ENCODE measurements around the gene TMCO1. TPM values are rescaled to one million over a fixed set of nuclear protein-coding genes. Genes with fewer than 3 reads are reported as not detected.

The TMCO1 gene
- total RNA-seq, 1 donor from 2014 or later = 80.6 TPM

- FAIRE-seq (no peak), DNase-seq (ENCODE audit: low read depth) (peak; percentile 69)
- TF ChIP-seq, protein P1, sequence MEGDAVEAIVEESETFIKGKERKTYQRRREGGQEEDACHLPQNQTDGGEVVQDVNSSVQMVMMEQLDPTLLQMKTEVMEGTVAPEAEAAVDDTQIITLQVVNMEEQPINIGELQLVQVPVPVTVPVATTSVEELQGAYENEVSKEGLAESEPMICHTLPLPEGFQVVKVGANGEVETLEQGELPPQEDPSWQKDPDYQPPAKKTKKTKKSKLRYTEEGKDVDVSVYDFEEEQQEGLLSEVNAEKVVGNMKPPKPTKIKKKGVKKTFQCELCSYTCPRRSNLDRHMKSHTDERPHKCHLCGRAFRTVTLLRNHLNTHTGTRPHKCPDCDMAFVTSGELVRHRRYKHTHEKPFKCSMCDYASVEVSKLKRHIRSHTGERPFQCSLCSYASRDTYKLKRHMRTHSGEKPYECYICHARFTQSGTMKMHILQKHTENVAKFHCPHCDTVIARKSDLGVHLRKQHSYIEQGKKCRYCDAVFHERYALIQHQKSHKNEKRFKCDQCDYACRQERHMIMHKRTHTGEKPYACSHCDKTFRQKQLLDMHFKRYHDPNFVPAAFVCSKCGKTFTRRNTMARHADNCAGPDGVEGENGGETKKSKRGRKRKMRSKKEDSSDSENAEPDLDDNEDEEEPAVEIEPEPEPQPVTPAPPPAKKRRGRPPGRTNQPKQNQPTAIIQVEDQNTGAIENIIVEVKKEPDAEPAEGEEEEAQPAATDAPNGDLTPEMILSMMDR (IDR thresholded peaks at IDR 0.05; ENCODE audit: insufficient read depth, low read length, severe bottlenecking) = peak; percentile 29
- Histone ChIP-seq H3K36me3 (ENCODE audit: control insufficient read depth, insufficient read depth, low read length) (no peaks in the 10 kb centered on the region), H3K4me3 (ENCODE audit: low read depth, low read length) (peak within 1 kb of the TSS; percentile 55), H3K27me3 (ENCODE audit: control insufficient read depth, insufficient read depth, low read length) (no peaks in the 10 kb centered on the region)
Observed at GRCh38 chr1:165697881-165698760, 70.5 kb downstream of the TMCO1 start, which contains the start of gene ALDH9A1. Gene ALDH9A1 (minus strand): TSS chr1:165698562. CDS start chr1:165698558, 4 bp downstream.

DNA sequence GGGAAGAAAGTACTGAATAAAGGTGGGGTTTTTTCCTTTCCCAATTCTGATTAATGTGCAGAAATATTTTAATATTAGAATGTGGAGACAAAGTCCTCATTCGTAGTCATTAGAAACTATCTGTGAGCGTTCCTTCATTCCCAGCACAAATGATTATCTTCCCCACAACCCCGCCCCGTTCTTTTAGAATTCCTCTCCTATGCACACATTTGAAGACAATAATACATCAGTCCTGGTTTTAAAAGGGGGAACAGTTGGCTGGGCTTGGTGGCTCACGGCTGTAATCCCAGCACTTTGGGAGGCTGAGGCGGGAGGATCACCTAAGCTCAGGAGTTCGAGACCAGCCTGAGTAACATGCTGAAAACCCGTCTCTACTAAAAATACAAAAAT is 71.2 kb downstream of the TMCO1 start:
- FAIRE-seq (no peak), DNase-seq (ENCODE audit: low read depth) (no peak)
- H3K36me3 ChIP-seq (ENCODE audit: control insufficient read depth, insufficient read depth, low read length) = no peaks in the 10 kb centered on the region
- H3K4me3 ChIP-seq (ENCODE audit: low read depth, low read length) = peak overlapping the region; percentile 55
- TF ChIP-seq, protein P1 (IDR thresholded peaks at IDR 0.05; ENCODE audit: insufficient read depth, low read length, severe bottlenecking) = no peak
- H3K27me3 ChIP-seq (ENCODE audit: control insufficient read depth, insufficient read depth, low read length) = no peaks in the 10 kb centered on the region

- no peak overlapping the region for H3K4me3 ChIP-seq (ENCODE audit: low read depth, low read length)
- FAIRE-seq = no peak
- TF ChIP-seq, protein P1 (IDR thresholded peaks at IDR 0.05; ENCODE audit: insufficient read depth, low read length, severe bottlenecking) = no peak
Observed at GRCh38 chr1:165696625-165697100, 72.0 kb downstream of the TMCO1 start.

DNA sequence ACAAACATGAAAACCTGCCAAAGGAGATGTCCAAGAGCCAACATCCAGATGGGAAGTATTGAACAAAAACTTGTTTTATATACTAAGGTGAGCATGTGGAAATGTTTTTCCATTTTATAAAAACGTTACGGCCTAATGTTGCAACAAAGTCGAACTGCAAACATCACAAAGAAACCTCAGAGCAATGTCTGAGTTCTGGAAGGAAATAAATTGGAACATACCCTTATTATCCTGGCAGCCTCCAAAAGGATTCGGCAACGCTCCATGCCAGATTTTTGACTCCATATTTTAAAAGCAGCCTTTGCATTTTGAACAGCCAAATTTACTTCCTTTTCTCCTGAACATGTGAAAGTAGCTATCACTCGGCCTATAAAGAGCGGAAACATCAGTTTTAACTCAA is 73.6 kb downstream of the TMCO1 start:
- H3K27me3 ChIP-seq (ENCODE audit: control insufficient read depth, insufficient read depth, low read length) = no peaks in the 10 kb centered on the region
- no peak for FAIRE-seq

More at GRCh38 chr1:165696625-165697100, 72.0 kb downstream of the TMCO1 start:
- DNase-seq (ENCODE audit: low read depth) = peak; percentile 58
- H3K27me3 ChIP-seq (ENCODE audit: control insufficient read depth, insufficient read depth, low read length) = no peaks in the 10 kb centered on the region
- H3K36me3 ChIP-seq (ENCODE audit: control insufficient read depth, insufficient read depth, low read length) = no peaks in the 10 kb centered on the region

DNA sequence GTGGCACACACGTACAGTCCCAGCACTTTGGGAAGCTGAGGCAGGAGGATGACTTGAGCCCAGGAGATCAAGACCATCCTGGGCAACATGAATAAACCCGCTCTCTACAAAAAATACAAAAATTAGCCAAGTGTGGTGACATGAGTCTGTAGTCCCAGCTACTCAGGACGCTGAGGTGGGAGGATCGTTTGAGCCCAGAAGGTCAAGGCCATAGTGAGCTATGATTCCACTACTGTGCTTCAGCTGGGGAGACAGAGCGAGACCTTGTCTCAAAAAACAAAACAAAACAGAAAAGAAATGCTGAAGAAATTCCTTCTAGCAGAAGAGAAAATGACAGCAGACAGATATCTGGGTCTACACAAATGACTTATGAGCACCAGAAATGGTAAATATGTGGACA is 80.6 kb downstream of the TMCO1 start:
- Histone ChIP-seq H3K36me3 (ENCODE audit: control insufficient read depth, insufficient read depth, low read length) (no peaks in the 10 kb centered on the region), H3K27me3 (ENCODE audit: control insufficient read depth, insufficient read depth, low read length) (no peaks in the 10 kb centered on the region), H3K4me3 (ENCODE audit: low read depth, low read length) (no peak overlapping the region)
- no peak for DNase-seq (ENCODE audit: low read depth)
- no peak for FAIRE-seq
- TF ChIP-seq, protein P1 (IDR thresholded peaks at IDR 0.05; ENCODE audit: insufficient read depth, low read length, severe bottlenecking) = no peak

More for the DNA sequence above, 73.6 kb downstream of the TMCO1 start:
- no peaks in the 10 kb centered on the region for H3K36me3 ChIP-seq (ENCODE audit: control insufficient read depth, insufficient read depth, low read length)
- TF ChIP-seq, protein P1 (IDR thresholded peaks at IDR 0.05; ENCODE audit: insufficient read depth, low read length, severe bottlenecking) = no peak
- no peak overlapping the region for H3K4me3 ChIP-seq (ENCODE audit: low read depth, low read length)
- DNase-seq (ENCODE audit: low read depth) = no peak

All from bronchial epithelial cell (primary cell).